ENCODE measurements around the gene HDAC4.

Gene HDAC4

GRCh38 chr2:239240414-239240881 is 160.4 kb downstream of the HDAC4 start:
- H3K27ac ChIP-seq: no peak overlapping the region
- TF ChIP-seq ZFX (IDR thresholded peaks at IDR 0.05; ENCODE audit: borderline replicate concordance) (no peak), CTCF (IDR thresholded peaks at IDR 0.05) (no peak)

DNA sequence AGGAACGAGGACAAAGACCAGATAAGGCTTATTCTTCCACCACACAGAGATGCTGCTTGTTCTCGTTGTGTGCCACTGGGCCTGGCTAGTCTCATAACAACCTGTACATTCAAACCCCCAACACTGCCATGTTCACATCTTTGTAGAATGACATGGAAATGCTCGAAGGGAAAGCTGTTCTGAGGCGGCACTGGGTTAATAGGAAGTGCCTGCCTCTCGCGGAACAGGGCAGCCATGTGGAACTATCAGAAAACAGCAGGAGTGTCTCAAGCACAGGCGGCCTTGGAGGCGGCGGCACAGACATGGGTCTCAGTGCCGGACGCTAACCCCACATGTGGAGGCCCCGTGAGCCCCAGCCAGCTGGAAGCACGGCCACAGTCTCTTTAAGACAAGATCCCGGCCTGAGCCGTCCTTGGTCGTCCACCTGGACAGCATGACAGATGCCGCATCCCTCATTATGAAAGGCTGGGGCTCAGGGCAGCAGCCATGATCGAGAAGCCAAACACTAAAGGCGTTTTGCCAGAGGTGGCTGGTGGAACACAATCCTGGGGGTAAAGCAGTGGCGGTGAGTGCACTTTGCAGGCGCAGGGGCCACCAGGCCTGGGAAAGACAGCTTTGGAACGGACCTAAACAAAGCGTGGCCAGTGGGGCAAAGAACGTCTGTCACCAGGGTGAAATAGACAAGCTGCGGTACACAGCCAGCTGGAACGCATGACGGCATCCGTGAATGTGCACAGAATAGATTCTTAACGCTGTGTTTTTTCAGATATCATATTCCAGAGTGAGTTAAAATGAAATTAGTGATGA is 161.0 kb downstream of the HDAC4 start:
- TF ChIP-seq CTCF (IDR thresholded peaks at IDR 0.05) (no peak), ZFX (IDR thresholded peaks at IDR 0.05; ENCODE audit: borderline replicate concordance) (no peak)
- H3K27ac ChIP-seq: no peak overlapping the region

DNA sequence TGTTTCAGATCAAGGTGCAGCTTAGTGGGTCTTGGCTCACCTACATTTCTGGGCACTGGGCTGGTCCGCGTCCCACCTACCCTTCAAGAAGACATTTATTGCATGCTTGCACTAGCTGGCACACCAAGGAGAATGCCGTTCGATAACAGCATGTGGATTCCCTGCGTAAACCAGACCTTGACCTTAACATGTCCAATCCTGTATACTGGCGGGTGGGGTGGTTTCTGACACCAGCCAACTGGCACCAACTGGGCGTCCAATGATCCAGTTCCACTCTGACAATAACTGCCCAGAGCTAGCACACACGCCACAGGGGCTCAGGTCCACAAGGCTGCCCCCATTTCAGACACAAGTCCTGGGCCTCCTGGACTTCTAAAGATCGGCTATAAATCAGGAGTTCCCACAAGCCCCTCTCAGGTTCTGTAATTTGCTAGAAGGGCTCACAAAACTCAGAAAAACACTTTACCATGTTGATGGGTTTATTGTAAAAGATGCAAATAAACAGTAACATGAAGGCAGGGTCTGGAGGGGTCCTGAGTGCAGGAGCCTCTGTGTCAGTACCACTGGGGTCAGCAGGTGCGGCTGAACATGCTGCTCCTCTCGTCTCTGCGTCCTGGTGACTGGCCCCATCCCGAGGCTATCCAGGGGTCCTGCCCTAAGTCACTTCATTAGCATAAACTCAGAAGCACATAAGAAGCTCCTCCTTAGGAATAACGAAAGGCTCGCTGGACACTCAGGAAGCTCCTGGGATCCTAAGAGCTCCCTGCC is 161.8 kb downstream of the HDAC4 start:
- H3K27ac ChIP-seq: no peak overlapping the region
- no peak for TF ChIP-seq CTCF (IDR thresholded peaks at IDR 0.05)
- TF ChIP-seq ZFX (IDR thresholded peaks at IDR 0.05; ENCODE audit: borderline replicate concordance): no peak

DNA sequence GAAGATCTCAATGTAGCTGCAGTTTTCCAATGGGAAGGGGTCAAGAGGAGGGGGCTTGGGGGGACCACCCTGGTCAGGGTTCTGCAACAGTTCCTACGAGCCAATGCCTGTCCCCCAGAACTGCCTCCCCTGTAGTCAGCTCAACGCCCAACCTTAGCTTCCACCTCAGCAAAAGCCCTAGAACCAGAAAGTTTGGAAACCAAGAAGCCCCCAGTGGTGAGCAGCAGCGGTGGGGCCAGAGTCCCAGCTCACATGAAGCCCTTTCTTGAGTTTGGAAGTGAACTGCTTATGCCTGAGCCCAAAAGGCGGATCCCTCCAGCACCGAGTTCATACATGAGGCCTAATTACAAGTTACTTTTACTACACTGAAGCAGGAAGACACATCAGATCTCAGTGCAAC is 162.4 kb downstream of the HDAC4 start:
- no peak for TF ChIP-seq CTCF (IDR thresholded peaks at IDR 0.05)
- TF ChIP-seq ZFX (IDR thresholded peaks at IDR 0.05; ENCODE audit: borderline replicate concordance): no peak
- no peak overlapping the region for H3K27ac ChIP-seq

- H3K27ac ChIP-seq: no peak overlapping the region
- TF ChIP-seq CTCF (IDR thresholded peaks at IDR 0.05) (no peak), ZFX (IDR thresholded peaks at IDR 0.05; ENCODE audit: borderline replicate concordance) (no peak)
These were observed 164.0 kb downstream of the HDAC4 start for GRCh38 chr2:239236808-239237205.

DNA sequence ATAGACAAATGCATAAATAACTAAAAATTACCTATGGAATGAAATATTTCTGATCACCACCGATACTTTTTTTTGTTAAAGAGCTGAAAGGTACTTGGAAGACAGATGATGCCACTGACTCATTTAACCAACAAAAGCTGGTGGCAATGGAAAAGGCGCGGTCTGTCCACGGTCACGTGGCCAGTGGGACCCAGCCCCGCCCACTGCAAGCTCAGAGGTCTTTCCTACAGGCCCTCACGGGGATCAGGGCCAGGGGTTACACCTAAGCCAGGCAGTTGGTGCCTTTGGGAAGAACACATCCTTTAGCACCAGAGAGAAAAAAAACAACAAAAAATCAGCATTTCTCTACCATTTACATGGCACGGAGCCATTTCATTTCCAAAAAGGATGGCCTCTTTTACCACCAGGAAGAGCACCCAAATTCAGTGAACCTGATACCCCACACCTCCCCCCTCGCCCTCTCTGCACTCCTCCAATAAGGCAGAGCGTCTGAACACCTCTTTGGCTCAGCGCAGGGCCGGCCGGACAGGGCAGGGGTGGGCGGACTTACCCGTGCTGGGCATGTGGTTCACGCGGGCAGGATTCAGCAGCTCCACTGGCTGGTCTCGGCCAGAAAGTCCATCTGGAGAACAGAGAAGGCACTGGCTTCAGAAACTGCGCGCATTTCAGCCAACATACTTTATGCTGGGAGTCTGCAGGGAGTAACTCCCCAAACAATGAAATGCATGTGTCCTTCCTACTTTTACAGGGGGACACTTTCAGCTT is 164.6 kb downstream of the HDAC4 start:
- TF ChIP-seq ZFX (IDR thresholded peaks at IDR 0.05; ENCODE audit: borderline replicate concordance): no peak
- TF ChIP-seq CTCF (IDR thresholded peaks at IDR 0.05): no peak
- no peak overlapping the region for H3K27ac ChIP-seq

All from 22Rv1 (cell line).